HL-60/S4 treated with retinoic acid at 250 ng/mL for 4 days and 3 days (cell line): ENCODE results near the gene GLYR1.

ENCODE experiments used
- in situ Hi-C: fragments of 300-500 bp; cut with MboI; formaldehyde crosslinking; loops from 2 replicates; pipeline ENCODE4 v1.7.0; 2022; ENCODE audit warnings: low sequenced_read_pairs

GLYR1 gene

DNA sequence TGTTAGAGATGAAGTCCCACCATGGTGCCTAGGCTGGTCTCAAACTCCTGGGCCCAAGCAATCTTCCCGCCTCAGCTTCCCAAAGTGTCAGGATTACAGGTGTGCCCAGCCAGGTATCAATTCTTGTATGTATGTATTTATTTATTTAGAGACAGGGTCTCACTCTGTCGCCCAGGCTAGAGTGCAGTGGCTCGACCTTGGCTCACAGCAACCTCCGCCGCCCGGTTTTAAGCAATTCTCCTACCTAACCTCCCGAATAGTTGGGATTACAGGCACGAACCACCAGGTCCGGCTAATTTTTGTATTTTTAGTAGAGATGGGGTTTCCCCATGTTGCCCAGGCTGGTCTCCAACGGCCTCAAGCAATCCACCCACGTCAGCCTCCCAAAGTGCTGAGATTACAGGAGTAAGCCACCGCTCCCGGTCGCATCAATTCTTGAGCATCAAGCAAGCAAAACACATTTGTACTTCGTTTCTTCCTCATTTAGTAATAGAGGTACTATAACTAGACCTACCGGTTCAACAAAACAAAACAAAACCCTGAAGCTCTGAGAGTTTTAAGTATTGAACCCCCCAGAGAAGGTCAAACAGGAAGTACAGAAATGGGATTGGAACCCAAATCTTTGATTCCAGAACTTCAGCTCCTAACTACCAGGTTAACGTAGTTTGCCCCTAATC is 79.1 kb downstream of the GLYR1 start:
- in situ Hi-C loops: no loop called here

DNA sequence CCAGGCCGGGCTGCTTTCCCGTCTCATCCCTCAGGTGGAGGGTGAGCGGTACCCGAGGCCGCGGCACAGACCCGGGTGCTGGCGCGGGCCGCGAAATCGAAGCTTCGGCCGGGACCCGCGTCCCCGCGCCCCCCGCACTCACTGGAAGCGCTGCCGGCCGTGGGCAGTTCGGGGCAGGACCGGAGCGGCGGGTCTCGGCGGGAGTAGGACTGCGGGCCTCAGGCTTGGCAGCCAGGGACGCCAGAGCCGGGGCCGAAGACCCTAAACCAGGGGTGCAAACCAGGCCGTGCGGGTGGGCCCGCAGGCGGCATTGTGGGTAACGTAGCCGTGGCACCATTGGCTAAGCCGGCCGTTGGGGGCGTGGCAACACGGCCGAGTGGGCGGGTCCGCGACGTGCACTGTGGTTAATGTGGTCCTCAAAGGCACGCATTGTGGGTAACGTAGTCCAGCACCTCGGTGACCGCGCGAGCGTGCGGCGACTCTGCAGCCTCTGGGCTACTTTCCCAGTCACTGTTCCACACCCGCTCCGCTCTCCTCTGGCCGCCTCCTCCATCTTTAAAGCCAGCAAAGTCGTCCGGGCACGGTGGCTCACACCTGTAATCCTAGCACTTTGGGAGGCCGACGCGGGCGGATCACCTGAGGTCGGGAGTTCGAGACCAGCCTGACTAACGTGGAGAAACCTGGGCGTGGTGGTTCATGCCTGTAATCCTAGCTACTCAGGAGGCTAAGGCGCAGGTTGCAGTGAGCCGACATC is 80.0 kb downstream of the GLYR1 start, which contains the start of gene ZNF500:
Gene ZNF500, minus strand, starts transcription at position 288 of the 754 bp plus-strand sequence. CDS start 1,184 bp downstream, outside the sequence.
- in situ Hi-C loops: no loop called here

- in situ Hi-C loops: no loop called here
Measured at GRCh38 chr16:4765511-4766474, 81.3 kb downstream of the GLYR1 start.

- in situ Hi-C loops: no loop called here
Measured at GRCh38 chr16:4763791-4764190, 83.3 kb downstream of the GLYR1 start.

DNA sequence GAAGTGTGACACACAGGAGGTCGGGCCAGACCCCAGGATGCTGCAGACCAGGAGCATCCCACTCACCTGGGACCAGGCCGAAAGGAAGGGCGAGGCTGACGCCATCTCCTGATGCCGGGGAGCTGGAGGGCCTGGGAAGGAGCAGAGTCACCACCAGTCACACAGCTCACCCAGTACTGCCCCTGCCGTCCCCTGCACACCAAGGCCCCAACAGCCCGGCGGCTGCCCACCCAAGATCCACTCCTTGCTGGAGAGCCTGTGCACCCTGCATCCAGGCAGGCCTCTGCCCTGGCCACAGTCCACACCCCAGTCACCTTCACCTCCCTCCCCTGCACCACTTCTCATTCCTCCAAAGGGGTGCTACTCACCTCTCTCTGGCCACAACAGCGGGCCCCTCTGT is 84.9 kb downstream of the GLYR1 start:
- in situ Hi-C loops: no loop called here

DNA sequence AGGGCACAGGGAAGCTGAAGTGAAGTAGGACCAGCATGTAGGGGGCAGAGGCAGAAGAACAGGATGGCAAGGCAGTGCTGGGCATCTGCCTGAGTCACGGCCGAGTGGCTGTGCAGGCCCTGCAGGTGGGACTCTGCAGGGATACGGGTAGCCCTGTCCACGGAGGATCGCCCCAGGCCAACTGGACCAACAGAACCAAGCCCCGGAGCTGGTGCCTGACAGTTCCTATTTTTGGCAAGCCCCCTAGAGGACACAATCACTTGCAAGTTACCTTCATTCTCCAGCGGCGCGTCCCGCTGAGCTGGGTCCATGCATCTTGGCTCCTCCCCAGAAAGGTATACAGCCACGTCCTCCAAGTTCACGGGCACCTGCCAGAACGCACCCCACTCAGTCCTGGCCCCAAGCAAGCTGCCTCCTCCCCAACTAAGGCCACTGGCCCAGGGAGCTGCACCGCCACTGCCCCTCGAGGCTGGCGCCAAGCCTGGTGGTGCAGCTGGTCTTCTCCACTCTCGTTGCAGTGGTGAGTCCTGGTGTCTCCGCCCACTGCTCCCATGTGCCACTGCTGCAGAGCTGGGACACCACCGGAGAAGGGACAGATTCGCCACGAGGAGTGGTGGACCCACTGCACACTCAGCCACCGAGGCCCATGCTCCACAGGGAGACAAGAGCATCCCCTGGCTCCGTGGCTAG is 86.7 kb downstream of the GLYR1 start:
- in situ Hi-C loops: no loop called here

GRCh38 chr16:4755687-4756086 is 91.4 kb downstream of the GLYR1 start:
- in situ Hi-C loops: no loop called here

- in situ Hi-C loops: no loop called here
Measured at GRCh38 chr16:4754865-4755264, 92.2 kb downstream of the GLYR1 start.

DNA sequence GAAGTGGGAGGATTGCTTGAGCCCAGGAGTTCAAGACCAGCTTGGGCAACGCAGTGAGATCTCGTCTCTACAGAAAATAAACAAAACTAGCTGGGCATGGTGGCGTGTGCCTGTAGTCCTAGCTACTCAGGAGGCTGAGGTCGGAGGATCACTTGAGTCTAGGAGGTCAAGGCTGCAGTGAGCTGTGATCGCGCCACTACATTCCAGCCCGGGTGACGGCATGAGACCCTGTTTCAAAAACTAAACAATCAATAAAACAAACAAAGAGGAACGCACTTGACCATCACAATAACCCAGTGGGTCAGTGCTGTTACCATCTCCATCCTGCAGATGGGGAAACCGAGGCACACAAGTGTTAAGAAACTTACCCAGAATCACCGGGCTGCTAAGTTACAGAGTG is 93.9 kb downstream of the GLYR1 start:
- in situ Hi-C loops: no loop called here
